Endodermal cell (in vitro differentiated cells): ENCODE measurements around the gene LMTK2. TPM values are rescaled to one million over a fixed set of nuclear protein-coding genes. Genes with fewer than 3 reads are reported as not detected.
"Not testable (repeated sequence)": the region's sequence is repeated elsewhere in the genome, so short reads cannot be mapped to it uniquely, and the experiment has no call there.

Experiments
- DNase-seq: peaks from one replicate; pipeline ENCODE4 v3.0.0-alpha.2; 2017
- H3K27ac ChIP-seq: 2 replicates; pipeline ENCODE4 v1.5.1; 2013; ENCODE audit warnings: mild to moderate bottlenecking, low read depth, low read length, moderate library complexity
- H3K27me3 ChIP-seq: 2 replicates; pipeline ENCODE4 v1.6.1; 2013; ENCODE audit warnings: mild to moderate bottlenecking, low read length, moderate library complexity; ENCODE audit not compliant: insufficient read depth, control insufficient read depth, poor library complexity, severe bottlenecking
- H3K36me3 ChIP-seq: 2 replicates; pipeline ENCODE4 v1.7.0; 2013; ENCODE audit warnings: mild to moderate bottlenecking, low read length, moderate library complexity; ENCODE audit not compliant: control insufficient read depth, insufficient read depth
- H3K4me1 ChIP-seq: one replicate; pipeline ENCODE4 v1.7.0; 2013; ENCODE audit warnings: low read length; ENCODE audit not compliant: control insufficient read depth, insufficient read depth
- H3K4me3 ChIP-seq: 2 replicates; pipeline ENCODE4 v1.5.1; 2013; ENCODE audit warnings: mild to moderate bottlenecking, low read length, moderate library complexity
- H3K9ac ChIP-seq: 2 replicates; pipeline ENCODE4 v1.6.1; 2013; ENCODE audit warnings: mild to moderate bottlenecking, low read length, moderate library complexity; ENCODE audit not compliant: poor library complexity, severe bottlenecking; ENCODE audit errors: extremely low read depth
- H3K9me3 ChIP-seq: 2 replicates; pipeline ENCODE4 v1.6.1; 2013; ENCODE audit warnings: mild to moderate bottlenecking, low read length, moderate library complexity; ENCODE audit not compliant: control insufficient read depth
- H3K27ac Mint-ChIP-seq: 2 replicates; pipeline ENCODE4 v1.8.0; 2020; ENCODE audit warnings: mixed read lengths
- H3K27me3 Mint-ChIP-seq: 2 replicates; pipeline ENCODE4 v1.8.0; 2021; ENCODE audit warnings: mild to moderate bottlenecking, mixed read lengths; ENCODE audit not compliant: insufficient read depth
- H3K36me3 Mint-ChIP-seq: 2 replicates; pipeline ENCODE4 v1.8.0; 2020; ENCODE audit warnings: low read depth, mixed read lengths
- H3K4me1 Mint-ChIP-seq: 2 replicates; pipeline ENCODE4 v1.8.0; 2020; ENCODE audit warnings: mixed read lengths
- H3K4me3 Mint-ChIP-seq: 2 replicates; pipeline ENCODE4 v1.8.0; 2020; ENCODE audit warnings: mild to moderate bottlenecking, moderate library complexity, mixed read lengths
- H3K9me3 Mint-ChIP-seq: 2 replicates; pipeline ENCODE4 v1.8.0; 2020; ENCODE audit warnings: mild to moderate bottlenecking, mixed read lengths
- WGBS, 2 experiments: methylation state at CpG; one replicate each; pipeline versions ENCODE4 v1.1.5 to v1.1.7; 2013; ENCODE audit warnings: missing lambda C conversion rate in 2 of 2, mixed read lengths in 1 of 2; ENCODE audit not compliant: insufficient coverage in 1 of 2, insufficient read length in 1 of 2; 5-methylcytosine and 5-hydroxymethylcytosine counted together
- total RNA-seq, 2 donors: library from RNA; stranded (reverse); fragmentation: NEBNext Ultra II Directional in 1 of 2; extraction: Animal tissue kit (Norgen Biotek cat#: 25700) in 1 of 2; gene quantifications; 2 replicates in 1 of 2; 3 replicates in 1 of 2; pipeline ENCODE4 v1.2.1, GENCODE V29; 2021
- TF ChIP-seq, protein P1 (sequence below): fragments of 200-600 bp; sonication (generic); conservative IDR thresholded peaks from 2 replicates; pipeline ENCODE4 v1.5.0; 2021; ENCODE audit warnings: antibody characterized with exemption, mild to moderate bottlenecking

Gene LMTK2
- total RNA-seq, 2 donors from 2014 or later = 23.5 to 25.6 TPM

DNA sequence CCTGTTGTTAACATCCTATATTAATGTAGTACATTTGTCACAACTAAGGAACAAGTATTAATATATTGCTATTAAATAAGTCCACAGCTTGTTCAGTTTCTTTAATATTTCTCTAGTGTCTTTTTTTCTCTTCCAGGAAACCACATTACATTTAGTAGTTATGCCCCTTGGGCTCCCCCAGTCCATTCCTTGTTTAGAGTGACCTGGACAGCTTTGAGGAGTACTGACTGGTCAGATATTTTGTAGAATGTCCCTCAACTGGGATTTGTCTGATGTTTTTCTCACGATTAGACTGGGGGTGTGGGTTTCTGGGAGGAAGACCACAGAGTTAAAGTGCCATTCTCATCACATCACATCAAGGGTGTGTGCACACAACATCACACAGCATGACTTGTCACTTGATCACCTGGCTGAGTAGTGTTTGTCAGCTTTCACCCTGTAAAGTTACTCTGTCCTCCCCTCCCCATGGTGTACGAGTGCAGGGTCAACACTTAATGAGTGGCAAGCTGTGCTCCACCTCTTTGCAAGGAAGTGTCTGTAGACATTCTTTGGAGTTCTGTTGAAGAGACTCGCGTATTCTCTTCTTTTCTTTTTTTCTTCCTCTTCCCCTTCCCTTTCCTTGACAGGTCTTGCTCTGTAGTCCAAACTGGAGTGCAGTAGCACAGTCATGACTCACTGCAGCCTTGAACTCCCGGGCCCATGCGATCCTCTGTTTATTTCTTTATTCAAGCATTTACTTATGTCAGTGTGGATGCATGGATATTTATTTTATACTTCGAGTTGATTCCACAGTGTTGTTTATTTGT is 10.2 kb downstream of the LMTK2 start:
- no peak overlapping the region for H3K9ac ChIP-seq
- H3K36me3 Mint-ChIP-seq = peaks cover 10% of the 10 kb centered on the region
- H3K9me3 ChIP-seq = no peaks in the 10 kb centered on the region
- H3K4me3 ChIP-seq = no peak overlapping the region
- no peaks in the 10 kb centered on the region for H3K9me3 Mint-ChIP-seq
- H3K27me3 Mint-ChIP-seq = no peaks in the 10 kb centered on the region
- no peaks in the 10 kb centered on the region for H3K27me3 ChIP-seq
- 86 to 90% methylated on average over 4 to 7 of the region's 7 CpGs for WGBS, 2 experiments
- H3K27ac ChIP-seq = no peak overlapping the region
- TF ChIP-seq, protein P1, sequence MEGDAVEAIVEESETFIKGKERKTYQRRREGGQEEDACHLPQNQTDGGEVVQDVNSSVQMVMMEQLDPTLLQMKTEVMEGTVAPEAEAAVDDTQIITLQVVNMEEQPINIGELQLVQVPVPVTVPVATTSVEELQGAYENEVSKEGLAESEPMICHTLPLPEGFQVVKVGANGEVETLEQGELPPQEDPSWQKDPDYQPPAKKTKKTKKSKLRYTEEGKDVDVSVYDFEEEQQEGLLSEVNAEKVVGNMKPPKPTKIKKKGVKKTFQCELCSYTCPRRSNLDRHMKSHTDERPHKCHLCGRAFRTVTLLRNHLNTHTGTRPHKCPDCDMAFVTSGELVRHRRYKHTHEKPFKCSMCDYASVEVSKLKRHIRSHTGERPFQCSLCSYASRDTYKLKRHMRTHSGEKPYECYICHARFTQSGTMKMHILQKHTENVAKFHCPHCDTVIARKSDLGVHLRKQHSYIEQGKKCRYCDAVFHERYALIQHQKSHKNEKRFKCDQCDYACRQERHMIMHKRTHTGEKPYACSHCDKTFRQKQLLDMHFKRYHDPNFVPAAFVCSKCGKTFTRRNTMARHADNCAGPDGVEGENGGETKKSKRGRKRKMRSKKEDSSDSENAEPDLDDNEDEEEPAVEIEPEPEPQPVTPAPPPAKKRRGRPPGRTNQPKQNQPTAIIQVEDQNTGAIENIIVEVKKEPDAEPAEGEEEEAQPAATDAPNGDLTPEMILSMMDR = no peak
- no peaks in the 10 kb centered on the region for H3K36me3 ChIP-seq
- H3K4me3 Mint-ChIP-seq = no peak overlapping the region
- no peak for DNase-seq
- peaks cover 17% of the 10 kb centered on the region for H3K4me1 Mint-ChIP-seq
- H3K4me1 ChIP-seq = no peaks in the 10 kb centered on the region
- peak overlapping the region; percentile 48 for H3K27ac Mint-ChIP-seq

DNA sequence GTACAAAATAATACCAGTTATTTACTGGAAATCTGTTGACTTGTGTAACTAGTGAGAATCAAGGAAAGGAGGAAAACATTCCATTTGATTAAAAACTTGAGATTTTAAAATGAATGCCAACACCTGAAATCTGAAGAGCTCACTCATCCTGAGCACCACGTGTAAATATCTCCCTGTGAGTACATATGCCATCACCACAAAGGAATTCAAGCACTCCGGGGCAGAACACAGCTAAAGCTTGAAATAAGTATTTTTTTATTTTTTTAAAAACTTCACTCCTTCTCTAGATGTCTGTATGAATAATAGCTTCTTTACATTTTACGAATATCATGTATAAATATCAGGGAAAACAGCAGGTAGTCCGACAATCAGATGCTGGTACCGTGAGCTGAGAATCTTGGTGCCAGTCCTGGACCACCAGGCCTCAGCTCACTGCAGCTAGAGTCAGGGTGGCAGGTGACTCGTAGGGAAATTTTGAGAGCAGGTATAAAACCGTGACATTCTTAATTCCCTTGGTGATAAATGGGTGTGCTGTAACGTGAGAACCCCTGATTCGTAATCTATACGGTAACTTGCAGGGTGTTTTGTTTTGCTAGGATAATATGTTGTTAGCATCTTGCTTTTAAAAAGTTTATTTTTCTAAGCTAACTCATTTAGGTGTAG is 12.7 kb downstream of the LMTK2 start:
- H3K9ac ChIP-seq = no peak overlapping the region
- H3K9me3 Mint-ChIP-seq = no peaks in the 10 kb centered on the region
- no peaks in the 10 kb centered on the region for H3K36me3 ChIP-seq
- H3K27ac ChIP-seq = no peak overlapping the region
- H3K4me3 ChIP-seq = no peak overlapping the region
- no peak for DNase-seq
- H3K27me3 ChIP-seq = no peaks in the 10 kb centered on the region
- H3K27me3 Mint-ChIP-seq = no peaks in the 10 kb centered on the region
- H3K4me3 Mint-ChIP-seq = no peak overlapping the region
- H3K4me1 ChIP-seq = no peaks in the 10 kb centered on the region
- TF ChIP-seq, protein P1 = no peak
- H3K9me3 ChIP-seq = no peaks in the 10 kb centered on the region
- peaks cover 17% of the 10 kb centered on the region for H3K4me1 Mint-ChIP-seq
- peaks cover 8% of the 10 kb centered on the region for H3K36me3 Mint-ChIP-seq
- 84 to 91% methylated on average over 7 to 10 of the region's 10 CpGs for WGBS, 2 experiments
- peak overlapping the region; percentile 83 for H3K27ac Mint-ChIP-seq

DNA sequence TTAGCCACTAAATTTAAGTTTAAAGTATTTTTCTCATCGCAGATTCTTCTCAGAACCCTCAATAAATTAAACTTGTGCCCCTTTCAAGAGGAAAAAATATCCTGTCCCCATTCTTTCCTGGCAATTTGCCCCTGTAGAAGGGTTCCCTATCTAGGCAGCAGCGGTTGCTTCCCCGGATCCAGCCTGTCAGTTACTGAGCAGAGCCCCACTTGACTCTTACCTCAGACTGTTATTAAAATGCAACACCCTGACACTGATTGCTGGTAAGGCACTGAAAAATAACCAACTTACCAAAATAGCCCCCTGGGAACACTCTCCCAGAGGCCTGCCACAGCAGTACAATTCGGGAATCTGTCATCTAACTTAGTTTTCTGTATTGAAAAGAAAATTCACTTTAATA is 13.9 kb downstream of the LMTK2 start:
- no peak overlapping the region for H3K4me3 Mint-ChIP-seq

DNA sequence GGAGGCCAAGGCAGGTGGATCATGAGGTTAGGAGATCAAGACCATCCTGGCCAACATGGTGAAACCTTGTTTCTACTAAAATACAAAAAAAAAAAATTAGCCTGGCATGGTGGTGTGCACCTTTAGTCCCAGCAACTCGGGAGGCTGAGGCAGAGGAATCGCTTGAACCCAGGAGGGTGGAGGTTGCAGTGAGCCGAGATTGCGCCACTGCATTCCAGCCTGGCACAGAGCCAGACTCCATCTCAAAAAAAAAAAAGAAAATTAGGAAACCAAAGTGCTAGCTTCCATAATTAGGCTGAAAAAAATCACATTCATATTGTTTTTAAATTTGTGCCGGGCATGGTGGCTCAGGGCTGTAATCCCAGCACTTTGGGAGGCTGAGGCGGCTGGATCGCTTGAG is 14.7 kb downstream of the LMTK2 start:
- H3K4me1 ChIP-seq, H3K36me3 ChIP-seq, H3K27me3 ChIP-seq, H3K4me3 Mint-ChIP-seq, H3K27me3 Mint-ChIP-seq, H3K9me3 Mint-ChIP-seq, H3K9ac ChIP-seq, H3K4me3 ChIP-seq, DNase-seq, H3K9me3 ChIP-seq, H3K36me3 Mint-ChIP-seq, H3K27ac Mint-ChIP-seq, H3K27ac ChIP-seq: not testable (repeated sequence)
- WGBS, 2 experiments = 84 to 95% methylated on average over 3 to 7 of the region's 7 CpGs
- H3K4me1 Mint-ChIP-seq = peaks cover 11% of the 10 kb centered on the region

More for the DNA sequence above, 13.9 kb downstream of the LMTK2 start:
- no peak for DNase-seq
- Mint-ChIP-seq H3K9me3 (no peaks in the 10 kb centered on the region), H3K4me1 (peaks cover 15% of the 10 kb centered on the region), H3K36me3 (peaks cover 8% of the 10 kb centered on the region), H3K27me3 (no peaks in the 10 kb centered on the region), H3K27ac (no peak overlapping the region)
- no peaks in the 10 kb centered on the region for H3K36me3 ChIP-seq
- WGBS, 2 experiments = 89 to 92% methylated on average over 3 to 4 of the region's 4 CpGs
- H3K27ac ChIP-seq = no peak overlapping the region
- H3K4me3 ChIP-seq = no peak overlapping the region
- no peak overlapping the region for H3K9ac ChIP-seq
- TF ChIP-seq, protein P1 = no peak
- no peaks in the 10 kb centered on the region for H3K4me1 ChIP-seq
- no peaks in the 10 kb centered on the region for H3K27me3 ChIP-seq
- H3K9me3 ChIP-seq = no peaks in the 10 kb centered on the region
